Astrocyte (in vitro differentiated cells and primary cell): ENCODE measurements around the gene RAB31.

Experiments used
- EZH2 ChIP-seq: IDR thresholded peaks from 2 replicates; pipeline ENCODE4 v1.6.1; 2012; ENCODE audit warnings: mild to moderate bottlenecking, low read length, inconsistent platforms; ENCODE audit not compliant: insufficient read depth
- TF ChIP-seq, protein P1 (sequence below): IDR thresholded peaks from 2 replicates; pipeline ENCODE4 v1.5.1; 2011; ENCODE audit warnings: low read depth, mild to moderate bottlenecking, inconsistent platforms, low read length, moderate library complexity; ENCODE audit not compliant: insufficient read depth

GRCh38 chr18:9871244-9871746 is 163.2 kb downstream of the RAB31 start:
- TF ChIP-seq, protein P1, sequence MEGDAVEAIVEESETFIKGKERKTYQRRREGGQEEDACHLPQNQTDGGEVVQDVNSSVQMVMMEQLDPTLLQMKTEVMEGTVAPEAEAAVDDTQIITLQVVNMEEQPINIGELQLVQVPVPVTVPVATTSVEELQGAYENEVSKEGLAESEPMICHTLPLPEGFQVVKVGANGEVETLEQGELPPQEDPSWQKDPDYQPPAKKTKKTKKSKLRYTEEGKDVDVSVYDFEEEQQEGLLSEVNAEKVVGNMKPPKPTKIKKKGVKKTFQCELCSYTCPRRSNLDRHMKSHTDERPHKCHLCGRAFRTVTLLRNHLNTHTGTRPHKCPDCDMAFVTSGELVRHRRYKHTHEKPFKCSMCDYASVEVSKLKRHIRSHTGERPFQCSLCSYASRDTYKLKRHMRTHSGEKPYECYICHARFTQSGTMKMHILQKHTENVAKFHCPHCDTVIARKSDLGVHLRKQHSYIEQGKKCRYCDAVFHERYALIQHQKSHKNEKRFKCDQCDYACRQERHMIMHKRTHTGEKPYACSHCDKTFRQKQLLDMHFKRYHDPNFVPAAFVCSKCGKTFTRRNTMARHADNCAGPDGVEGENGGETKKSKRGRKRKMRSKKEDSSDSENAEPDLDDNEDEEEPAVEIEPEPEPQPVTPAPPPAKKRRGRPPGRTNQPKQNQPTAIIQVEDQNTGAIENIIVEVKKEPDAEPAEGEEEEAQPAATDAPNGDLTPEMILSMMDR, result no peak
- no peak for TF ChIP-seq EZH2
